Activated CD8-positive, alpha-beta T cell treated with anti-CD3 and anti-CD28 coated beads for 36 hours (primary cell): ENCODE data around the gene MMP28. TPM values are rescaled to one million over a fixed set of nuclear protein-coding genes. Genes with fewer than 3 reads are reported as not detected.

ENCODE experiments used
- ATAC-seq: fragments of 200-7000 bp; cut with Tn5 transposase; one replicate; pipeline ENCODE4 v1.10.0; 2021; ENCODE audit warnings: mild to moderate bottlenecking, moderate library complexity
- CTCF ChIA-PET: fragments of 350-600 bp; sonication (Branson Sonifier 250); formaldehyde crosslinking; loops from one replicate; lab custom pipeline; 2021; ENCODE audit warnings: antibody characterized with exemption; lab: Charles Lee
- POLR2A ChIA-PET: fragments of 350-600 bp; sonication (Branson Sonifier 250); formaldehyde crosslinking; loops from one replicate; lab custom pipeline; 2021; ENCODE audit warnings: antibody characterized with exemption; lab: Charles Lee
- DNase-seq: peaks from one replicate; pipeline ENCODE4 v3.0.0-alpha.2; 2020
- H3K27ac Mint-ChIP-seq: one replicate; pipeline ENCODE4 v1.8.0; 2021; ENCODE audit warnings: mild to moderate bottlenecking, mixed read lengths
- H3K27me3 Mint-ChIP-seq: one replicate; pipeline ENCODE4 v1.8.0; 2021; ENCODE audit warnings: mixed read lengths
- H3K36me3 Mint-ChIP-seq: one replicate; pipeline ENCODE4 v1.8.0; 2021; ENCODE audit warnings: low read depth, mixed read lengths
- H3K4me1 Mint-ChIP-seq: one replicate; pipeline ENCODE4 v1.8.0; 2021; ENCODE audit warnings: low read depth, mixed read lengths
- H3K4me3 Mint-ChIP-seq: one replicate; pipeline ENCODE4 v1.8.0; 2021; ENCODE audit warnings: mild to moderate bottlenecking, moderate library complexity, mixed read lengths
- H3K9me3 Mint-ChIP-seq: one replicate; pipeline ENCODE4 v1.8.0; 2021; ENCODE audit warnings: mixed read lengths
- intact Hi-C: fragments of 100-400 bp; cut with micrococcal nuclease; formaldehyde crosslinking; loops from one replicate; pipeline ENCODE4 v1.10.0; 2022
- total RNA-seq, 2 experiments: library from RNA; stranded (reverse); gene quantifications; one replicate each; pipeline ENCODE4 v1.2.3, GENCODE V29; 2021
- TF ChIP-seq, protein P1 (sequence below): fragments of 200-600 bp; IDR thresholded peaks from one replicate; pipeline ENCODE4 v1.8.0; 2022; ENCODE audit warnings: antibody characterized with exemption, mild to moderate bottlenecking

MMP28 gene
- total RNA-seq, 2 experiments from 2014 or later: 0.41 TPM; not detected in 1

DNA sequence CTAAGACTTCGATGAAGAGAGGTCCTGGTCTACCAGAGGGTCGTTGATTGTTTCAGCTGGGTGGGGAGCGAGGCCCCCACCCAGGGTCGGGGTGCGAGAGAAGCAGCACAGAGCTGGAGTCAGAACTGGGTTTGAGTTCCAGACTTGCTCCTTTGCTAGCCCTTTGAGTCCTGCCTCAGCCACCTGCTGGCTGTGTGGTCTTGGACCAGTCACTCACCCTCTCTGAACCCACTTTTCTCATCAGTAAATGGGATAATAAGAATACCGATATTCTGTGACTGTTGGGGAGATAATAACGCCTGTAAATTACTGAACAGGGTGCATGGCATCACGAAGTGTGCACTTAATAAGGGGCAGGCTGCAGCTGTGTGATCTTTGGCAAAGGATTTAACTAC, 427 bp upstream of the MMP28 start:
- TF ChIP-seq, protein P1, sequence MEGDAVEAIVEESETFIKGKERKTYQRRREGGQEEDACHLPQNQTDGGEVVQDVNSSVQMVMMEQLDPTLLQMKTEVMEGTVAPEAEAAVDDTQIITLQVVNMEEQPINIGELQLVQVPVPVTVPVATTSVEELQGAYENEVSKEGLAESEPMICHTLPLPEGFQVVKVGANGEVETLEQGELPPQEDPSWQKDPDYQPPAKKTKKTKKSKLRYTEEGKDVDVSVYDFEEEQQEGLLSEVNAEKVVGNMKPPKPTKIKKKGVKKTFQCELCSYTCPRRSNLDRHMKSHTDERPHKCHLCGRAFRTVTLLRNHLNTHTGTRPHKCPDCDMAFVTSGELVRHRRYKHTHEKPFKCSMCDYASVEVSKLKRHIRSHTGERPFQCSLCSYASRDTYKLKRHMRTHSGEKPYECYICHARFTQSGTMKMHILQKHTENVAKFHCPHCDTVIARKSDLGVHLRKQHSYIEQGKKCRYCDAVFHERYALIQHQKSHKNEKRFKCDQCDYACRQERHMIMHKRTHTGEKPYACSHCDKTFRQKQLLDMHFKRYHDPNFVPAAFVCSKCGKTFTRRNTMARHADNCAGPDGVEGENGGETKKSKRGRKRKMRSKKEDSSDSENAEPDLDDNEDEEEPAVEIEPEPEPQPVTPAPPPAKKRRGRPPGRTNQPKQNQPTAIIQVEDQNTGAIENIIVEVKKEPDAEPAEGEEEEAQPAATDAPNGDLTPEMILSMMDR: no peak
- Mint-ChIP-seq H3K36me3 (no peaks in the 10 kb centered on the region), H3K27ac (no peak overlapping the region), H3K4me3 (peak overlapping the region; percentile 68), H3K9me3 (no peaks in the 10 kb centered on the region), H3K4me1 (peaks cover 18% of the 10 kb centered on the region), H3K27me3 (peaks cover 20% of the 10 kb centered on the region)
- ChIA-PET POLR2A (interaction anchor here (1.2 to 7.0 kb wide), 2 partner anchors 13 to 14 kb away, joined by 3 to 50 read pairs; partner anchors contain the start of gene TAF15), CTCF (interaction anchor here (0.7 to 9.6 kb wide), 6 partner anchors 9 to 46 kb away, joined by 3 to 104 read pairs (median 10); partner anchors contain the start of gene TAF15)
- intact Hi-C loops: no loop called here
- ATAC-seq (no peak), DNase-seq (no peak)

DNA sequence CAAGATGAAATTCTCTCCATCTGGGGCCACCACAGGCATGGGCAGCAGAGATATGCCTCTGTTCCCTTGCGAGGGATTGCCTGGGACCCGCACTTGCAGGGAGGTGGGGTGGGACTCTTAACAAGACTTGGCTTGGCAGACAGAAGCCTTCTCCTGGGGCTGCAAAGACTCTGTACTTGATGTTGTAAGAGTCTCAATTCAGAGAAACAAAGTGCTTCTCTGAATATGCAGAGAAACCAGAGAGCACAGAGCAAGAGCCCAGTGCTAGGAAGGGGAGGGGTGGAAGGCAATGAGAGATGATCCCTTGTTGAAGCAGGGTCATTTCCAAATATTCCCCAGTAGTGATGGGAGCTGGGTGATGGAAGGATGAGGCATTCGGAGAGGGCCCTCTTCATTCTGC, 2.2 kb downstream of the MMP28 start:
- ChIA-PET CTCF (interaction anchor here (1.3 to 9.6 kb wide), 3 partner anchors 12 to 30 kb away, joined by 6 to 104 read pairs (median 6); partner anchors contain the start of gene TAF15), POLR2A (interaction anchor here (1.5 to 7.0 kb wide), 2 partner anchors 12 to 16 kb away, joined by 4 to 50 read pairs; partner anchors contain the start of gene TAF15)
- no peak for DNase-seq
- ATAC-seq: no peak
- H3K27ac Mint-ChIP-seq: no peak overlapping the region
- H3K4me3 Mint-ChIP-seq: no peak overlapping the region
- intact Hi-C loops: no loop called here
- peaks cover 20% of the 10 kb centered on the region for H3K27me3 Mint-ChIP-seq
- TF ChIP-seq, protein P1: no peak
- H3K4me1 Mint-ChIP-seq: peaks cover 25% of the 10 kb centered on the region
- H3K36me3 Mint-ChIP-seq: no peaks in the 10 kb centered on the region
- H3K9me3 Mint-ChIP-seq: no peaks in the 10 kb centered on the region

DNA sequence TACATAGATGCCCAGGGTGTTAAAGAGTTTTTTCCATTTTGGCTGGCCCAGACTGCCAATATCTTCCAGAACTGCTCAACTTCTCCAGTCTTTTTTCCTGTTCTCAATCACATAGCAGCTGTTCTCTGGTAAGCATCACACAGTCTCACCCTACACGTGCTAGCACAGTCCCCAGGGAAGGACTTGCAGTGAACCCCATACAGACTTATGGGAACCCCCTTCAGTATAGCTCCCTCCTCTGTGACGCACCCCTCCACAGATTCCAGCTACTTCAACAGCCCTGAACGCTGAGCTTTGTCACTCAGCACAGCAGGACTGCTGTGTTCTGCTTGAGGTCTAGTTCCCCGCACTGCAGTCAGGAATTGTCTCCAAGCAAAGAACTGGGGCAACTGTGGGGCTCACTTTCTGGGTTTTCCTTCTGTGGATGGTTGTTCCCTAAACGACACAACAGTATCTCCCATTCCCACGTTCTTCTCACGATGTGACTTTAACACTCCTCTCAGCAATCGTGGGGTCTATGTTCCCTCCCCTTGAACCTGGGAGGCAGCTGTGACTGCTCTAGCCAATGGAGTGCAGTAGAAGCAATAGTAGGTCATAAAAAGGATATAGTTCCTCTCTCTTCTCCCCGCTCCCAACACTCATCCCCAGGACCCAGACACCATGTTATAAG, 3.6 kb downstream of the MMP28 start:
- TF ChIP-seq, protein P1: no peak
- Mint-ChIP-seq H3K4me3 (no peak overlapping the region), H3K4me1 (peaks cover 26% of the 10 kb centered on the region), H3K27me3 (peaks cover 16% of the 10 kb centered on the region), H3K9me3 (no peaks in the 10 kb centered on the region), H3K27ac (no peak overlapping the region), H3K36me3 (no peaks in the 10 kb centered on the region)
- ChIA-PET POLR2A (interaction anchor here (0.6 to 7.0 kb wide), 2 partner anchors 18 to 28 kb away, joined by 3 to 50 read pairs; partner anchors contain the start of gene TAF15), CTCF (interaction anchor here (0.6 to 9.6 kb wide), 6 partner anchors 13 to 29 kb away, joined by 3 to 104 read pairs (median 4); partner anchors contain the start of gene TAF15)
- intact Hi-C loops: no loop called here
- DNase-seq: no peak
- ATAC-seq: no peak

DNA sequence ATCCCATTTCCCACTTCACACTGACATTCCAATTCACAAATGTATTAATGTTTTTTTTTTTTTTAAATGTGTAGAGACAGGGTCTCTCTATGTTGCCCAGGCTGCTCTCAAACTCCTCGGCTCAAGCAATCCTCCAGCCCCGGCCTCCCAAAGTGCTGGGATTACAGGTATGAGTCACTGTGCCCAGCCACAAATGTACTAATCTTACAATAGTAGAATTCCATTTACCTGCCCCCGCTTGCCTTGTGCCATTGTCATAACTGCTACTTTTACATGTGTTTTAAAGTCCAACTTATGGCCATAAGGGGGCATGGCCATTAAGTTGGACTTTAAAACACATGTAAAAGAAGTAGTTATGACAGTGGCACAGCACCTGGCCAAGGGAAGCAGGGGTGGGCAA, 4.6 kb downstream of the MMP28 start:
- Mint-ChIP-seq H3K4me3 (no peak overlapping the region), H3K4me1 (peaks cover 20% of the 10 kb centered on the region), H3K27me3 (peaks cover 11% of the 10 kb centered on the region), H3K27ac (no peak overlapping the region), H3K36me3 (no peaks in the 10 kb centered on the region), H3K9me3 (no peaks in the 10 kb centered on the region)
- intact Hi-C loops: no loop called here
- no peak for ATAC-seq
- POLR2A ChIA-PET: no interaction called here
- no peak for DNase-seq
- TF ChIP-seq, protein P1: no peak
- CTCF ChIA-PET: interaction anchor here (0.9 kb wide), 1 partner anchor 14 kb away, joined by 3 read pairs; no protein-coding TSS in a partner anchor
